ENCODE measurements around the gene ASTN2.

The ASTN2 gene

GRCh38 chr9:117245175-117245829 is 169.6 kb downstream of the ASTN2 start:
- no peak for DNase-seq (ENCODE audit: low read depth)

GRCh38 chr9:117242082-117242481 is 172.8 kb downstream of the ASTN2 start:
- no peak for DNase-seq (ENCODE audit: low read depth)

DNA sequence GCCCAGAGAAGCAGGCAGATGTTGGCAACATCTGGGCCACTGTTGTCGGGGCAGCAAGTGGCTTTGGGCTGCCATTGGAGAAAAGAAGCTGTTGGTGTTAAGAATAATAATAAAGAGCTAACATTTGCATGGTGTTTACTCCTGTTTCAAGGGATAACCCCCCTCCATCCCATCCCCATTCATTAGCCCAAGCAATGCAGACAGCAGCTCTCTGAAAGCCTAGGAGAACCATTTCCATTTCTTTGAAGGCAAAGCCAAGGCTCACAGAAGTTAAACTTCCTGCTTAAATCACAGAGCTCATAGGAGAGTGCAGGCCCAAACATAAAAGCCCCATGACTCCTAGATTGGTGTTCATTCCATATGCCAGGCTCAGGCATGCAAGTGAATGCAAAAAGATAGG is 175.4 kb downstream of the ASTN2 start:
- DNase-seq (ENCODE audit: low read depth): no peak

- DNase-seq (ENCODE audit: low read depth): no peak
Observed at GRCh38 chr9:117234103-117234502, 180.8 kb downstream of the ASTN2 start.

GRCh38 chr9:117233016-117233415 is 181.8 kb downstream of the ASTN2 start:
- DNase-seq (ENCODE audit: low read depth): no peak

DNA sequence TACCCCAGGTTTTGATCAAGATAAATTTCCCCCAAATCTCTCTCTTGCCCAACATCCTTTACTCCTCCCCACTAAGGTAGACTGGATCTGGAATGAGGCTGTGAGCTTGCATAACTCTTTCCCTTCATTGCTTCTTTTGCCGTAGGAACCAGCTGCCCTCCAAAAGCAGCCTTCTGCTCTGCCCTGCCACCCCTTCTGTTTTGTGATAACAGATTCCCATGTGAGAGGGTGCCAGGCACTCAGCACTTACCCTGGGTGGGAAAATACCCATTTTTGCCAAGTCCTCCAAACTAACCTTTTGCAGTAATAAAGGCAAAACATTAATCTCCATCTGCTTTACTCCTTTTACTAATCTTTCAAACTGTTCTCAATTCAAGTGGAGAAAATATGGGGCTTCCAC is 182.6 kb downstream of the ASTN2 start:
- no peak for DNase-seq (ENCODE audit: low read depth)

DNA sequence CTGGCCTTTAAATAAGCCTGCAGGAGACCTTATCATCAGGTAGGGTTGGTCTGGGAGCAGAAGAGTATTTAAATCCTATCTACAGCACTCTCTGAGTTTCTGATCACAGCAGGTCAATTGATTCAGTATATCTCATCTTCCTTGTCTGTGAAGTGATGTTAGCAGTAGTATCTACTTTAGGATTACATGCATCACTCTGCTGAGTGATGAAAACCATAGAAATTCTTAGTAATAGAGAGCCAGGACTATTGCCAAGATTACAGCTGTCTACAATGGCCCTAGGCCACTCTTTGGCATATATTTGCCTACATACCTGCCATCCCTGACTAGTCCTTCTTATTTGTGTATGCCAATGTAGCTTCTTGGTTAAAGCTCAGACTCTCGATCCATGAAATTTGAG is 183.8 kb downstream of the ASTN2 start:
- DNase-seq (ENCODE audit: low read depth): no peak

- no peak for DNase-seq (ENCODE audit: low read depth)
Observed at GRCh38 chr9:117224695-117225094, 190.2 kb downstream of the ASTN2 start.

DNA sequence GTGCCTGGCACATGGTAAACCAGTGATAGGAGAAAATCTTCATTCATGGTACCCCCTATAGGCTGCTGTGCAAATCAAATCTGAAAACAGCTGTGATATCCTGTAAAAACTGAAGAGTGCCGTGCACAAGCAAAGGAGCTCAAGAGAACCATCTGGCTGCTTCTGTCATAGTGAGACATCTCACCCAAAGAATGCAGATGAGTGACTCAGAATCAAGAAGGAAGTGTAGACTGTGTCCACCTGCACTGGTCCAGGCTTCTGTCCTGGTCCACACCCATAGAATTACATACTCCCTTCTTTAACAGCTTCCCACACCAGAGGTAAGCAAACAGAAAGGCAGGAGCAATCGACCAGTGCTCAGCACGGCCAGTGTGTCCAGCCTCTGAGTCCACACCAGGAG is 195.9 kb downstream of the ASTN2 start:
- no peak for DNase-seq (ENCODE audit: low read depth)

DNA sequence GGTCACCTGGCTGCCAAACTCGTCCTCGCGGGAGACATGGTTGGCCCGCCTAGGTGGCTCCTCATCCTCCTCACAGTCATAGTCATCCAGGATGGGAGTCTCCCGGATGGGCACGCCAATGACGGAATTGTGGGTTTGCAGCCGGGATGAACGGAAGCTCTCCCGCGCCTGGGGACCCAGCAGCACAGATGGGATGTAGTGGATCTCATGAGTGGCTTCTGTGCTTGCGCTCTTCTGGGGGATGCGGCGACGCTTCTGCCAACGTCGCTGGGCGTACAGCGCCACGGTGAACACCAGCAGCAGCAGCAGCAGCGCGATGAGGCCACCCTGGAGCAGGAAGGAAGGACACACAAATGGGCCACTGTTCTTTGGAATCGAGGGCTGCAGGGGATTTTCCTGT is 200.4 kb downstream of the ASTN2 start:
- no peak for DNase-seq (ENCODE audit: low read depth)

GRCh38 chr9:117211280-117211679 is 203.6 kb downstream of the ASTN2 start:
- DNase-seq (ENCODE audit: low read depth): no peak

- no peak for DNase-seq (ENCODE audit: low read depth)
Observed at GRCh38 chr9:117205806-117206205, 209.1 kb downstream of the ASTN2 start.

GRCh38 chr9:117204971-117205370 is 209.9 kb downstream of the ASTN2 start:
- no peak for DNase-seq (ENCODE audit: low read depth)

GRCh38 chr9:117191504-117192261 is 223.2 kb downstream of the ASTN2 start:
- DNase-seq (ENCODE audit: low read depth): no peak

- DNase-seq (ENCODE audit: low read depth): no peak
Observed at GRCh38 chr9:117189121-117189520, 225.7 kb downstream of the ASTN2 start.

DNA sequence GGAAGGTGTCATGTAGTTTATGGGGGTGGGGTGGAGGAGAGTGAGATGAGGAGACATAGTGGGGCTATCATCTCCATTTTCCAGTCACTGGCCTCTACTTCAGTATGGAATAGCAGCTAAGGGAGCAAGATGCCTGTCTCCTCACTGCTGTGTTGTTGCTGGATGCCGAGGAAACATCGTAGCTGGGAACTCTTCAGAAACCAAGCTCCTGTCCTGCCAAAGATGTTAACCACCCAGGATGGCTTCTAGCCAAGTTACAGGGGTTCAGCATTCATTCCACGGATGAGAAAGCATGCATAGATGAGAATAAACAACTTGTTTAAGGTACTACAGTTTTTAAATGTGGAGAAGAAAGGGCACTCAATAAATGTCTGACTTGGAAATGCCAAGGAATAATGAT is 226.5 kb downstream of the ASTN2 start:
- DNase-seq (ENCODE audit: low read depth): no peak

GRCh38 chr9:117187498-117187897 is 227.4 kb downstream of the ASTN2 start:
- no peak for DNase-seq (ENCODE audit: low read depth)

DNA sequence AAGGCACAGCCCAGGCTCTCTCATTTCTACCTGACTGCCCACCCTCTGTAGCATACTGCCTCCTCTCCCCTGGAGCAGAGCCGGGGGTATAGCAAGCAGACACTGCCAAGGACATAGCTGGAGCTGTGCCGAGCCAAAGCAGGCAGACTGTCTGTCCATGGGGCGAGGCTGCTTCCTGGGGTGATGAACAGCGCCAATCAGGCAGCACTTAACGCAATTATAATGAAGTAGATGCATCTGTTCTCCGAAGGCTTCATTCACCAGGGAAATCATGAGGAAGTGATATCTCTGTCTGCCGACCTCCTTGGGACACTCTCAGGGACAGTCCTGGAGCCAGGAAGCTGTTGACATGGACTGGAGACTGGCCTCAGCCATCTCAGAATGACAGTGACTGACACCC is 230.7 kb downstream of the ASTN2 start:
- no peak for DNase-seq (ENCODE audit: low read depth)

DNA sequence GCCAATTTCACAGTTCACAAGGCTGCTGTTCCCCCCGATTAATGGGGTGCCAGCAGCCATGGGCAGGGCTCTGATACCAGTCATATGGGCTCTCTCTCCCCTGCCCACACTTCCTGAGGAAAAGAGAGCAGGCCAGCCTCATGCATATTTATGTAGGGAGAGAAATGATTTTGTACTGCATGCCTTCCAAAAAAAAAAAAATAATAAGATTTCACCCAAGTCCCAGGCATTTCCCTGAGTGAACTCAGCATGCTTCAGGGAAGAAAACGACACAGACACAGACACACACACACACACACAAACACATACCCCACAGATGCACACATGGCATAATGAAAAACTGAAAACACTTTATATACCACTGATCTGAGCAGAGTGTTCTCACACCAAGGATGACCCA is 232.8 kb downstream of the ASTN2 start:
- no peak for DNase-seq (ENCODE audit: low read depth)

DNA sequence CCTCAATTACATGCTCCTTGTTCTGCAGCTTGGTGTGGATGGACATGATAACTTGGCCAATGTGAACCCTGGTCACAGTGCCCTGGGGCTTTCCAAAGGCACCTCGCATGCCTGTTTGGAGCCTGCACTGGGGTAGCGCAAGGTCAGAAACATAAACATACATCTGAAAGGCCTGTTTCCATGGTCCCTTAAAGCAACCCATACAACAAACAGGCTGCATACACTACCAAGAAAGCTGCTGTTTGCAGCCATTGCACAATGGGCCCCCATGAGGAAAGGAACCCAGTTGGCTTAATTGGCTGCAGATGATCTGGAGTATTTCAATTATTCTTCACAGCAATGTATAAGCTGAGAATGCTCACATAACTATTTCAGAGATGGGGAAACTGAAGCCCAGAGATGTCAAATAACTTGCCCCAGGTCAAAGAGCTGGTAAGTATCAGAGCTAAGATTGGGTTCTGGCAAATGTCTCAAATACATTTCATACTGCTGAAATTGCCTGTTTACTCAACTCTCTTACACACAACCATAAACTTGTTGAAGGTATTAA is 233.9 kb downstream of the ASTN2 start:
- no peak for DNase-seq (ENCODE audit: low read depth)

DNA sequence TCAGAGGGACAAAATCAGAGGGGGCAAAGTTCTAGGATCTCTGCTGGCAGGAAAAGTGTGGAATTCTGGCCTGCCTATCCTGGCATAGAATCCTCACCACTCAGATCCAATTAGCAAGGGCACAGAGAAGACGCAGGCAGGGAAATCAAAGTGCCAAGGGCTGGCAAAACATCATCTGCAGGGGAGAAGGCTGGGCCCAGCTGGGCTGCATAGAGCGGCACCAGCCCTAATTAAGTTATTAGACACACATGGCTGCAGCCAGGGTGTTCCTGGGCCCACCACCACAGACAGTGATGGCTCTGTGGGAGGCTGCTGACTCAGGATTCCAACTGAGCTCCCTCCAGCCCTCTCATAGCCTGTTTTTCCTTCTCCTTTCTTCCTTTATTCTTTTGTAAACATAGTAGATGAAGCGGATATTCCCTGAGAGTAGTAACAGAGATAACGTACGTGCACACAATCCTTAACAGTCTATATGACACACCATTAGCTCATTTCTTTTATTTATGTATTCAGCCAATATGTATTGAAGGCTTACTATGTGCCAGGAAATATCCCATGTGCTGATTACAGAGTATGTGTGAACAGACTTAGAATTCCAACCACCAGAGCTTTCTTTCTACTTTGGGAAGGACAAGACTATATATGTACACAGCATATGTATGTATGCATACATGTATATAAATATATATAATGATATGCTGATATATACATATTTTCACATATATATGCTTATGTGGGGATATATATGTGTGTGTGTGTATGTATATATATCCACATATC is 236.1 kb downstream of the ASTN2 start:
- DNase-seq (ENCODE audit: low read depth): no peak

- no peak for DNase-seq (ENCODE audit: low read depth)
Observed at GRCh38 chr9:117170567-117170966, 244.3 kb downstream of the ASTN2 start.

DNA sequence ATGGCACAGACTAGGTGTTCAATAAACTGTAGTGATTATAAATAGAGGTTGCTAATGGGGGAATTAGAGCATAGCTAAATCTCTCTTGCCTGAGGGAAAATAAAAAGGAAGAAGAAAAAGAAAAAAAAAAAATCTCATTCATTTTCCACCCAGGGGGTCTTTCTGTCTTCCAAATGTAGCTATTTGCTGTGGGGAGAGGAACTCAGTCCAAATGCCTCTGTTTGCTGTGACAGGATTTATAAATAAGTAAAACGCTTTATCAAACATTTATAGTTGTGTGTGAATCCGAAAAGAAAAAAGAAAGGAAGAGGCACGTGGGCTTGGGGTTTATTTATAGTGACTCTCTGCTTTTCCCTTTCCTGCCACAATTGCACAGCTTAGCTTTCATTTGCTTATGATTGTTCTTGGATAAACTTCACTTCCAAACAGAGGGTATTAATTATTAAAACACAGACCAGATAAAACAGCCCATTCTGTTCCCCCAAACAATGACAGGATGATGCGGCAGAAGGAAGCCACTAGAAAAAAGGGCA is 245.7 kb downstream of the ASTN2 start:
- no peak for DNase-seq (ENCODE audit: low read depth)

Measured in stimulated activated CD8-positive, alpha-beta memory T cell treated with anti-CD3 and anti-CD28 coated beads, Interleukin-12 subunit alpha, Interleukin-12 subunit beta, amount 100 ng/mL, for 4 hours (primary cell).